Stimulated activated CD8-positive, alpha-beta memory T cell treated with anti-CD3 and anti-CD28 coated beads, Interleukin-12 subunit alpha, Interleukin-12 subunit beta, amount 100 ng/mL, for 24 hours (primary cell): Measurements from ENCODE around the gene MRPL41.
"Not testable (repeated sequence)": the region's sequence is repeated elsewhere in the genome, so short reads cannot be mapped to it uniquely, and the experiment has no call there.

Experiments used
- DNase-seq: peaks from one replicate; pipeline ENCODE4 v3.0.0-alpha.2; 2020; ENCODE audit errors: extremely low read depth

MRPL41 gene

GRCh38 chr9:137551264-137552021, at the start of gene MRPL41:
Gene MRPL41, plus strand, starts transcription at chr9:137551879. Its CDS starts 203 bp downstream, at chr9:137552082.
- peak; percentile 79 for DNase-seq

- no peak for DNase-seq
These were observed 49.4 kb upstream of the MRPL41 start for GRCh38 chr9:137502008-137502911.

- no peak for DNase-seq
These were observed 47.3 kb upstream of the MRPL41 start for GRCh38 chr9:137504432-137504777.

GRCh38 chr9:137505421-137506140, 46.1 kb upstream of the MRPL41 start:
- no peak for DNase-seq

- no peak for DNase-seq
These were observed 45.4 kb upstream of the MRPL41 start for GRCh38 chr9:137506274-137506673.

GRCh38 chr9:137506702-137507171, 44.9 kb upstream of the MRPL41 start:
- no peak for DNase-seq

- DNase-seq, result no peak
These were observed 42.5 kb upstream of the MRPL41 start for GRCh38 chr9:137509198-137509597.

- DNase-seq, result not testable (repeated sequence)
These were observed 40.6 kb upstream of the MRPL41 start for GRCh38 chr9:137511126-137511525.

GRCh38 chr9:137511758-137512463, 39.8 kb upstream of the MRPL41 start:
- DNase-seq, result no peak

GRCh38 chr9:137513136-137513535, 38.5 kb upstream of the MRPL41 start:
- DNase-seq, result not testable (repeated sequence)

- not testable (repeated sequence) for DNase-seq
These were observed 37.7 kb upstream of the MRPL41 start for GRCh38 chr9:137513801-137514570.

- no peak for DNase-seq
These were observed 36.9 kb upstream of the MRPL41 start for GRCh38 chr9:137514691-137515337.

- no peak for DNase-seq
These were observed 36.3 kb upstream of the MRPL41 start for GRCh38 chr9:137515338-137515724.

- DNase-seq, result no peak
These were observed 35.3 kb upstream of the MRPL41 start for GRCh38 chr9:137516144-137516917.

- DNase-seq, result not testable (repeated sequence)
These were observed 32.8 kb upstream of the MRPL41 start for GRCh38 chr9:137518661-137519459.

- no peak for DNase-seq
These were observed 32.1 kb upstream of the MRPL41 start for GRCh38 chr9:137519553-137519952.

- no peak for DNase-seq
These were observed 30.9 kb upstream of the MRPL41 start for GRCh38 chr9:137520614-137521404.
